GM19452 (cell line): ENCODE results near the gene HDAC6.

ENCODE experiments used
- ATAC-seq: cut with Tn5 transposase; IDR thresholded peaks from one replicate; pipeline ENCODE4 v1.9.1; 2021; ENCODE audit not compliant: unreplicated experiment

Gene HDAC6

DNA sequence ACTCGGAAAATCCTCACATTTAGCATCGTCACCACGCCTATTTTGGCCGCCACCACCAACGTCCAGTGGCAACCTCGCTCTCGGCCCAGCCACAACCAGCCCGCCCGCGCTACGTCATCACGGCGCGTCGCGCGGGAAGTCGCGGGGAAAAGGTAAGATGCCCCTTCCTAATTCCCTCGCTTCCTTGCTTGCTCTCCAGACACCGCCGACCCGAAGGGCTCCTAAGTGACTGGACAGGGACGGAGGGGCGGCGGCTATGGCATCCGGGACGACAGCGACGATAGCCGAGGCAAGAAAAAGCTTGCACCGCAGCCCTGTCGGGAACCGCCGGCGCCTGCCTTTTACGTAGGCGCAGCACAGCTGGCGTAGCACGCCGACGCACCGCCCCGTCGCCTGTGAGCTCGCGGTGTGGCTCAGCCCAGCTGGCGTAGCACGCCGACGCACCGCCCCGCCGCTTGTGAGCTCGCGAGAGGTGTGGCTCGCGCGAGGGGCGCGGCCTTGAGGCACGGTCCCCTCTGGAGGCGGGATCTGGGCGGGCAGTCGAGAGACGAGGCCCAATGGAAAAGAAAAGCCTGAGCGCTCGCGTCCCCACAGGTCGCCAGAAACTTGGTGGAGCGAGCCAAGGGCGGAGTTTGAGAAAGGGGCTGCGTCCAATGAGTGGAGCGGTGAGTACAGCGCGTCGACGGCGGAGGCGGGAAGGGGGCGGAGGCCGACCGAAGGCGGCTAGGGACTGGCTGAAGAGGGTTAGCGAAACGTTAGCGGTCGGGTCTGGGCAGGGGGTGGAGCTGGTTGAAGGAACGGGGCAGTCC is at the start of gene HDAC6:
HDAC6 (plus strand) TSS at position 788 of the 809 bp plus-strand sequence. CDS start 626 bp downstream, outside the sequence.
- peak; percentile 91 for ATAC-seq

DNA sequence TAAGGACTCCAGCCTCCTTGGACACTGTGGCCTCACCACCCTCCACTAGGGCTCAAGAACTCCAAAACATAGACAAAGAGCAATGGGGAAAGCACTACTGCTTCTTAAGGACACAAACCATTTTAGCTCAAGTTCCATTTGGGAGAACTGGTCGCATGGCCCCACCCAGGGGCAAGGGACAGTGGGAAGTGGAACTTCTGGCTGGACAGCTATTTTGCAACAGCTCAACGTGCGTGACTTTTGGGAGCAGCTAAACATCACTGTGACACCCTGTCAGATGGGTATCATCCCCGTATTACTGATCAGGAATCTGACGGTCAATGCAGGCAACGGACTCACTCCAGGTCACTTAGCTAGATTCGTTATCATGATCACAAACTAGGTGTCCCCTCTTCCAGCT is 49.4 kb upstream of the HDAC6 start:
- no peak for ATAC-seq

DNA sequence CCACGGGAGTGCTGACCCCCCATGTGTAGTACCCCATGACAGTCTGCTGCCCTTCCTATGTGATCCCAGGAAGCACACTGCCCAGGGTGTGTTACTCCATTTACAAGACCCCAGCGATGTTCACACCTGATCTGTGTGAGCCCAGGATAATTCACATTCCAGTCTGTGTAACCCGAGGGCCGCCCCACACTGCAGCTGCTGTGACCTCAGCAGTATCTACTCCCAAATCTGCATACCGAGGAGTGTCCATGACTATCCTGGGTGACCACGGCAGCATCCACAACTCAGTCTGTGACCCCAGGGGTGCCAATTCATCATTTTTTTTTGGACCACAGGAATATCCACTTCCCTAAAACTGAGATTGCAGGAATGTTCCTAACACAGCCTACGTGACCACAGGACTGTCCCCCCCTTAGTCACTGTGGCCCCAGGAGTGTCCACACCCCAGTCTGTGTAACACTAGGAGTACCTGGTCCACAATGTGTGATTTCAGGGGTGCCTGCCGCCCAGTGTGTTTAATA is 48.1 kb upstream of the HDAC6 start:
- no peak for ATAC-seq

- ATAC-seq = no peak
Observed at GRCh38 chrX:48754238-48754637, 47.6 kb upstream of the HDAC6 start.

DNA sequence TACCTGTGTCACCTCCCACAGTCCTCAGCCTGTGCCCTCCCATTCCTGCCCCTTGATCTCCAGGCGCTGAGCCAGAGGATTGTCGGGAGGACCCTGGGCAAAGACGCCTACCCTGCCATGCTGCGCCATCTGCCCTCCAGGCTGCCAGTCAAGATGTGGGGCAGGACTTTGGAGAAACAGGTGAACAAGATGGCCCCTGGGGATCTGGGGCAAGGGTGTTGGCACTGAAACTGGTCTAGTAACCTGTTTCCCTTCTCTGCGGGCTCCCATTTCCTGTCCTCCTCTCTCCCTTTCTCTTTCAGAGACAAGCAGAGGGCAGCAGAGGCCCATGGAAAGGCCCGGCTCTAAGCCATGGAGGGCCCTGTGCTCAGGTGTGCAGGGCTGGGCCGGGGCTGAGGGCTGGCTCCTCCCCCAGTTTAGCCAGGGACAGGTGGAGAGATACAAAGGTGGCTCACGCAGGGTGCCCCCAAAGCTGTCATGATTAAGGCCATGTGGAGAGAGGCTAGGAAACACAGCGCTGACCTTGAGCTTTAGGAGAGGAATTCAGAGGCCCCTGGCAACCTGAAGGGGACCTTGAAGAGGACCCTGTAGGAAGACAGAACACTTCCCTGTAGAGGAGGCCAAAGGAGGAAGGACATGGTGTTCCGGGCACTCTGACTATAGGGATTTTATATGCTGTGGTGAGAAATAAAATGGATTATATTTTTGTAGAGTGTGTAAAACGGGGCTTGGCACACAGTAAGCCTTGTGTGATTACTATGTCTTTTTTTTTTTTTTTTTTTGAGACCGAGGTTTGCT is 40.0 kb upstream of the HDAC6 start, which contains the start of gene GLOD5:
GLOD5 (plus strand) TSS at position 74 of the 798 bp plus-strand sequence; CDS start at position 118, 44 bp downstream.
- ATAC-seq = no peak

DNA sequence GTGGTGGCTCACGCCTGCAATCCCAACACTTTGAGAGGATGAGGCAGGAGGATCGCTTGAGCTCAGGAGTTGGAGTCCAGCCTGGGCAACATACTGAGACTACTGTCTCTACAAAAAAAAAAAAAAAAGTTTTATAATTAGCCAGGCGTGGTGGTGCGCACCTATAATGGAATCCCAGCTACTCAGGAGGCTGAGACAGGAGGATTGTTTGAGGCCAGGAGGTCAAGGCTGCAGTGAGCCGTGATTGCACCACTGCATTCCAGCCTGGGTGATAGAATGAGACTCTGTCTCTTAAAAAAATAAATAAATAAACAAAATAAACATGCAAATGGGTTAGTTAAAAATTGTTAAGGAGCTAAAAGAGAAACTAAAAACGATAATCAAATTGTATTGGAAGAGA is 32.6 kb upstream of the HDAC6 start:
- no peak for ATAC-seq

DNA sequence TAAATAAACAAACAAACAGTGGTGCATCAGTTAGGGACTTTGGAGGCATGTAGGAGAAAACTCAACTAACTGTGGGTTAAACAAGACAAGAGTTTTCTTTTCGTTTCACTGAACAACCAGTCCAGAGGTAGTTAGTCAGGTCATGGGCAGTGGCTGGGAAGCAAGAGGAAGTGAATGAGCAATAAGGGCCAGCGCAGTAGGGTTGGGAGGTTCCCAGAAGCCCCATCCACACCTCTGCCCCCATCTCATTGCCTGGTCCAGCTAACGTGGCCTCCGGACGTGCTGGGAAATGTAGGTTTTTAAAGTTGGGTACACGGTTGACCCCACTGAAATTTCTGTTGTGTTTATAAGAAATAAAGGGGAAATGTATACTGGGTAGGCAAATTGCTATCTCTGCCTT is 31.6 kb upstream of the HDAC6 start:
- no peak for ATAC-seq

- no peak for ATAC-seq
Observed at GRCh38 chrX:48772602-48773001, 29.3 kb upstream of the HDAC6 start.

DNA sequence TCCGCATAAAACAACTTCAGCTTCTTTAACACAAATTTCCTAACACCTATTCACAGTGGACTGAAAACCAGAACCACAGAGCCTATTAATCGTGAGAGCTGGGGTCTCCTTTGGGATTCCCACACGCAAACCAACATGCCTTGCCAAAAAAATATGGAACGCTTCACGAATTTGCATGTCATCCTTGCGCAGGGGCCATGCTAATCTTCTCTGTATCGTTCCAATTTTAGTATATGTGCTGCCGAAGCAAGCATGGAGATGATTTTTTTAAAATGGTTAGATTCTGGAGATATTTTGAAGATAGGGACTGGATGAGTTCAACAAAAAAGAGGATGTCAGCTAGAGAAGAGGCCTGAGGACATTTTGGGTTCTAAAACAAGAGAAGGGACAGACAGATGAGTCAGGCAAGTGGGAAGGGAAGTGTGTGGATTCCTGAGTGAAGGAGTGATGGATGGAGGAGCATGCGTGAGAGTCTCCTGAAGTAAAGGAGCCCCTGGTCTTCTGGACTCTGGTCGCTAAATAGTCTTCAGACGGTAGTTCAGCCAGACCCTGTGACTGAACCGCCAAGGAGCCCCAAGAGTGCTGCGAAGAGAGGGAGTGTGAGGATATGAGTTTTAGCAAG is 24.9 kb upstream of the HDAC6 start:
- ATAC-seq = no peak

GRCh38 chrX:48779399-48779798 is 22.5 kb upstream of the HDAC6 start:
- no peak for ATAC-seq

- ATAC-seq = no peak
Observed at GRCh38 chrX:48781705-48782104, 20.2 kb upstream of the HDAC6 start.

DNA sequence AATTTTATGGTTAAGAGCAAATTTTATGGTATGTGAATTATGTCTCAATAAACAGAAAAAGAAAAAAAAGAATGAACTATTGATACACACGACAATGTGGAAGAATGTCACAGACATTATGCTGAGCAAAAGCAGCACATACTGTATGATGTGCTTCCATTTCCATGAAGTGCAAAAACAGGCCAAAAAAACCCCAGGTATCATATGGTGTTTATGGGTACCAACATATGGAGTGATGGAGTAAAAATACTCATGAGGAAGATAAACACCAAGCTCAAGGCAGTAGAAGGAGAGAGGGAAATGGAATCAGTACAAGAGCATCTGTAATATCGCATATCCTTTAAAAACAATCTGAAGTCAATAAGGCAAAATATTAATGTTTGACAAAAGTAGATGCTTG is 19.7 kb upstream of the HDAC6 start:
- ATAC-seq = no peak

GRCh38 chrX:48782795-48783194 is 19.1 kb upstream of the HDAC6 start:
- no peak for ATAC-seq

DNA sequence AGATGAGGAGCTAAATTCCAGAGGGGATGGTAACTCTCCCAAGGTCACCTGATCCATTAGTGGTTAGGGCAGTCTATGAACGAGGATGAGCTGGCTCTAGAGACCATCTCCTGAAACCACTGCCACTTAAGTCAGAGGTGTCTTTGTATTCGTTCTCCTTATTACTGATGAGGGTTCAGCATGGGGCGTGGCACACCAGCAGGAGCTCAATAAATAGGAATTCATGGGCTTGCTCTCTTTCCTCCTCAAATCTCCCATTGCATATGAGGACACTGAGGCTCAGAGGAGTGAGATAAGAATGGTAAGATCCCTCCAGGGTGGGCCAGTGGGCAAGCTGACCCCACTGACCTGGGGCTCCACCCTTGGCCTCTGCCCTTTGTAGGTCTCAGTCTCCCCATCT is 17.1 kb upstream of the HDAC6 start:
- no peak for ATAC-seq

- ATAC-seq = no peak
Observed at GRCh38 chrX:48785186-48785539, 16.7 kb upstream of the HDAC6 start.

DNA sequence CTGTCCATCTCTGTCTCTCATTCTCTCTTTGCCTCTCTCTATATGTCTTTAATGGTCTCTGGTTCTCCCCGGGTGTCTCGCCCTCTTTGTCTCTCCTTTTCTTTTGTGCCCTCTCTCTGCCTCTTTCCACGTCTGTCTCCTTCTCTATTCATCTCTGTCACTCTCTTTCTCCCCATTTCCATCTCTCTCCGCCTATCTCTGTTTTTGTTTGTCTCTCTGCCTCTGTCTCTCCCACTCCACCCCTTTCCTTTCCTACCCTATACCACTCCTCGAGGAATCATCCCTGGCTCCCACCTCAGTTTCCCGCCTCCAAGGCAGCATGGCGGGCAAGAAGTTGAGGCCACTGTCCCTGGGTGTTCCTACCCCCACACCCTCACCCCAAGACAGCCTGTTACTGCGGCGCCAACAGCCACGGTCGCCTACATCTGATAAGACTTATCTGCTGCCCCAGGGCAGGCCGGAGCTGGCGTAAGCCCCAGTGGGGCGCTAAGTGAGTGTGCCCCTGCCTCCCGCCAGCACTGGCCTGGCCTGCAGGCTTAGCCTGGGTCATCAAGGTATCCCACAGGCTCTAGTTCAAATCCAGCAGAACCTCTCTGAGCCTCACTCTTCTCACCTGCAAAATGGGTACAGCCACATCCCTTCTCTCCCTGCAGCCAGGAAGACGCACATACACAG is 16.2 kb upstream of the HDAC6 start:
- ATAC-seq = no peak

- no peak for ATAC-seq
Observed at GRCh38 chrX:48786341-48786800, 15.5 kb upstream of the HDAC6 start, which contains the start of gene GATA1. TSS of gene GATA1 (plus strand) at chrX:48786590. CDS start at chrX:48791110, 4,520 bp downstream.

- no peak for ATAC-seq
Observed at GRCh38 chrX:48786825-48787504, 14.9 kb upstream of the HDAC6 start.

- no peak for ATAC-seq
Observed at GRCh38 chrX:48787505-48788443, 14.1 kb upstream of the HDAC6 start.
